HG03097 (cell line): ENCODE measurements around the gene ZNF550.

ENCODE experiments used
- ATAC-seq: cut with Tn5 transposase; IDR thresholded peaks from one replicate; pipeline ENCODE4 v1.9.1; 2021; ENCODE audit not compliant: unreplicated experiment, low FRiP score

ZNF550 gene

GRCh38 chr19:57559404-57560025, at the start of gene ZNF550:
Gene ZNF550, minus strand, starts transcription at chr19:57559863. Its CDS starts 181 bp downstream, at chr19:57559682.
- ATAC-seq, result peak; percentile 90

- ATAC-seq, result no peak
Measured at GRCh38 chr19:57606931-57607330, 47.3 kb upstream of the ZNF550 start.

GRCh38 chr19:57599761-57600383, 40.2 kb upstream of the ZNF550 start, which contains the start of gene ZNF530:
Gene ZNF530, plus strand, starts transcription at chr19:57599885. Its CDS starts 4,461 bp downstream, at chr19:57604346.
- ATAC-seq, result peak; percentile 88

GRCh38 chr19:57599377-57599760, 39.7 kb upstream of the ZNF550 start:
- no peak for ATAC-seq

- ATAC-seq, result no peak
Measured at GRCh38 chr19:57587529-57587928, 27.9 kb upstream of the ZNF550 start.

GRCh38 chr19:57583521-57584416, 24.1 kb upstream of the ZNF550 start, which contains the start of gene ZIK1:
Gene ZIK1, plus strand, starts transcription at chr19:57584145. Its CDS starts 212 bp downstream, at chr19:57584357.
- peak; percentile 71 for ATAC-seq

GRCh38 chr19:57583104-57583520, 23.4 kb upstream of the ZNF550 start:
- ATAC-seq, result no peak

GRCh38 chr19:57578487-57579205, 19.0 kb upstream of the ZNF550 start, which contains the start of gene ZNF416:
Gene ZNF416, minus strand, starts transcription at chr19:57578911. Its CDS starts 207 bp downstream, at chr19:57578704.
- peak; percentile 89 for ATAC-seq

GRCh38 chr19:57576661-57577060, 17.0 kb upstream of the ZNF550 start:
- no peak for ATAC-seq

- no peak for ATAC-seq
Measured at GRCh38 chr19:57572415-57572947, 12.8 kb upstream of the ZNF550 start.

- ATAC-seq, result no peak
Measured at GRCh38 chr19:57570707-57571106, 11.0 kb upstream of the ZNF550 start.

- no peak for ATAC-seq
Measured at GRCh38 chr19:57566396-57567265, 7.0 kb upstream of the ZNF550 start.

GRCh38 chr19:57563547-57563946, 3.9 kb upstream of the ZNF550 start:
- ATAC-seq, result no peak

GRCh38 chr19:57560049-57560491, 407 bp upstream of the ZNF550 start:
- ATAC-seq, result peak; percentile 14

- no peak for ATAC-seq
Measured at GRCh38 chr19:57559008-57559403, 657 bp downstream of the ZNF550 start.

GRCh38 chr19:57558525-57558924, 1.1 kb downstream of the ZNF550 start:
- ATAC-seq, result no peak

GRCh38 chr19:57557659-57558058, 2.0 kb downstream of the ZNF550 start:
- no peak for ATAC-seq

- ATAC-seq, result no peak
Measured at GRCh38 chr19:57552432-57552831, 7.2 kb downstream of the ZNF550 start.

GRCh38 chr19:57546513-57546912, 13.2 kb downstream of the ZNF550 start:
- no peak for ATAC-seq
